Endothelial cell of umbilical vein (primary cell): ENCODE data around the gene CEP128.

ENCODE experiments used
- CTCF ChIP-seq, 2 donors: IDR thresholded peaks; 1 replicate in 1 of 2; 2 replicates in 1 of 2; pipeline ENCODE4 v1.5.1; 2011; ENCODE audit warnings: low read length in 2 of 2, mild to moderate bottlenecking in 2 of 2, moderate library complexity in 2 of 2, control low read depth in 1 of 2, inconsistent platforms in 1 of 2, low read depth in 1 of 2; ENCODE audit not compliant: insufficient read depth in 1 of 2; ENCODE audit errors: extremely low read depth in 1 of 2
- POLR2A ChIP-seq: IDR thresholded peaks from 2 replicates; pipeline ENCODE4 v1.6.1; 2012; ENCODE audit warnings: low read depth, mild to moderate bottlenecking, control low read depth, low read length

GRCh38 chr14:80549141-80549540 lies 392.4 kb downstream of the CEP128 start:
- TF ChIP-seq CTCF (IDR thresholded peaks at IDR 0.05; ENCODE audit: extremely low read depth in 1 of 2, insufficient read depth in 1 of 2, low read depth in 1 of 2, low read length in 2 of 2) (no peak), POLR2A (no peak)
